ENCODE data around the gene NT5DC3. TPM values are rescaled to one million over a fixed set of nuclear protein-coding genes. Genes with fewer than 3 reads are reported as not detected.

Gene NT5DC3
- total and polyA plus RNA-seq, 2 of the 13 experiments (the other 11 are each of a cell fraction or from before 2014, with no cell fraction given), result 3.2 to 6.6 TPM

GRCh38 chr12:103841690-103842584, 903 bp upstream of the NT5DC3 start:
- ATAC-seq (peak; percentile 76), FAIRE-seq (no peak), DNase-seq (ENCODE audit: low spot score) (peak; percentile 40)
- Histone ChIP-seq H3K4me3 (replicated peaks in 1 of 3; ENCODE audit: insufficient read depth in 1 of 3, low read depth in 2 of 3, low read length in 3 of 3) (peak overlapping the region; percentile 74 to 87 (median 75)), H3K36me3 (replicated peaks in 1 of 2; ENCODE audit: control insufficient read depth in 1 of 2, insufficient read depth in 2 of 2, low read length in 2 of 2) (no peaks in the 10 kb centered on the region), H4K20me1 (ENCODE audit: insufficient read depth, low read length) (peaks cover 13% of the 10 kb centered on the region), H3K27ac (ENCODE audit: extremely low read length, insufficient read depth, low read length) (peak overlapping the region; percentile 61), H3K4me2 (ENCODE audit: low read depth, low read length) (peak overlapping the region; percentile 82), H3K9me3 (ENCODE audit: low read length) (no peaks in the 10 kb centered on the region), H3K27me3 (ENCODE audit: control insufficient read depth in 1 of 2, insufficient read depth in 2 of 2, low read length in 2 of 2) (no peaks in the 10 kb centered on the region; a peak in 1 of 5 replicates), H2AFZ (ENCODE audit: low read length) (no peak overlapping the region), H3K4me1 (ENCODE audit: insufficient read depth, low read length) (peaks cover 45% of the 10 kb centered on the region), H3K9ac (ENCODE audit: insufficient read depth, low read depth, low read length) (peak overlapping the region; percentile 64; the same call in 1 of the 2 replicates), H3K79me2 (ENCODE audit: insufficient read depth, low read length) (peaks cover 33% of the 10 kb centered on the region)
- in situ Hi-C loops (cut with HindIII; ENCODE audit: extremely low pct_ligation_motif_present, low pct_unique_long_range_greater_than_20kb), result no loop called here
- POLR2A ChIA-PET, result interaction anchor here (1.0 to 3.0 kb wide), 7 partner anchors 13 to 124 kb away, joined by 3 to 15 read pairs (median 5); partner anchors contain the start of genes HSP90B1 and TDG
- 36% methylated on average over 11 of the region's 20 CpGs for WGBS (ENCODE audit: low lambda C conversion rate)
- CTCF ChIA-PET (ENCODE audit: low intra/inter-chr PET ratio, low total read pairs), result no interaction called here
- intact Hi-C loops (cut with micrococcal nuclease; ENCODE audit: unreplicated experiment), result loop anchor here (1.0 to 2.0 kb wide), 3 partner anchors 13 to 87 kb away; no protein-coding TSS in a partner anchor
- BruUV-seq (replicated peaks), result TSS peak; percentile 85
- TF ChIP-seq ZSCAN12 (CRISPR knock-in tag; IDR thresholded peaks at IDR 0.05) (no peak), ZNF253 (CRISPR knock-in tag; IDR thresholded peaks at IDR 0.05; ENCODE audit: borderline replicate concordance) (no peak), ZFP1 (CRISPR knock-in tag; IDR thresholded peaks at IDR 0.05) (no peak), REXO4 (CRISPR knock-in tag; IDR thresholded peaks at IDR 0.05; ENCODE audit: borderline replicate concordance) (no peak), U2AF2 (IDR thresholded peaks at IDR 0.05; ENCODE audit: low read depth, low read length) (no peak), ZNF562 (CRISPR knock-in tag; IDR thresholded peaks at IDR 0.05; ENCODE audit: borderline replicate concordance) (no peak), ZNF230 (CRISPR knock-in tag; IDR thresholded peaks at IDR 0.05) (no peak), ETS1 (CRISPR knock-in tag; IDR thresholded peaks at IDR 0.05) (no peak), ZNF280B (CRISPR knock-in tag; IDR thresholded peaks at IDR 0.05; ENCODE audit: borderline replicate concordance) (no peak), NBN (conservative IDR thresholded peaks at IDR 0.05) (no peak), FOXJ3 (CRISPR knock-in tag; IDR thresholded peaks at IDR 0.05; ENCODE audit: borderline replicate concordance) (no peak), AHDC1 (CRISPR knock-in tag; IDR thresholded peaks at IDR 0.05; ENCODE audit: borderline replicate concordance) (no peak), HCFC1 (IDR thresholded peaks at IDR 0.05; ENCODE audit: low read depth, low read length) (no peak), ZSCAN9 (CRISPR knock-in tag; IDR thresholded peaks at IDR 0.05; ENCODE audit: borderline replicate concordance) (no peak), SALL1 (CRISPR knock-in tag; IDR thresholded peaks at IDR 0.05) (peak; percentile 45)

Data from HepG2 (cell line).